ENCODE data around the gene SMKR1. TPM values are rescaled to one million over a fixed set of nuclear protein-coding genes. Genes with fewer than 3 reads are reported as not detected.

Gene SMKR1
- total RNA-seq, 3 donors from 2014 or later, result not detected

- no peaks in the 10 kb centered on the region for H3K36me3 ChIP-seq
- DNase-seq (ENCODE audit: low spot score in 2 of 2), result no peak
- no peaks in the 10 kb centered on the region for H3K4me1 ChIP-seq
- no peaks in the 10 kb centered on the region for H3K27me3 ChIP-seq
- TF ChIP-seq POLR2AphosphoS5 (IDR thresholded peaks at IDR 0.05), result no peak
- TF ChIP-seq POLR2A (IDR thresholded peaks at IDR 0.05), result no peak
- TF ChIP-seq, protein P1, sequence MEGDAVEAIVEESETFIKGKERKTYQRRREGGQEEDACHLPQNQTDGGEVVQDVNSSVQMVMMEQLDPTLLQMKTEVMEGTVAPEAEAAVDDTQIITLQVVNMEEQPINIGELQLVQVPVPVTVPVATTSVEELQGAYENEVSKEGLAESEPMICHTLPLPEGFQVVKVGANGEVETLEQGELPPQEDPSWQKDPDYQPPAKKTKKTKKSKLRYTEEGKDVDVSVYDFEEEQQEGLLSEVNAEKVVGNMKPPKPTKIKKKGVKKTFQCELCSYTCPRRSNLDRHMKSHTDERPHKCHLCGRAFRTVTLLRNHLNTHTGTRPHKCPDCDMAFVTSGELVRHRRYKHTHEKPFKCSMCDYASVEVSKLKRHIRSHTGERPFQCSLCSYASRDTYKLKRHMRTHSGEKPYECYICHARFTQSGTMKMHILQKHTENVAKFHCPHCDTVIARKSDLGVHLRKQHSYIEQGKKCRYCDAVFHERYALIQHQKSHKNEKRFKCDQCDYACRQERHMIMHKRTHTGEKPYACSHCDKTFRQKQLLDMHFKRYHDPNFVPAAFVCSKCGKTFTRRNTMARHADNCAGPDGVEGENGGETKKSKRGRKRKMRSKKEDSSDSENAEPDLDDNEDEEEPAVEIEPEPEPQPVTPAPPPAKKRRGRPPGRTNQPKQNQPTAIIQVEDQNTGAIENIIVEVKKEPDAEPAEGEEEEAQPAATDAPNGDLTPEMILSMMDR (IDR thresholded peaks at IDR 0.05), result no peak
- H3K9me3 ChIP-seq, result no peaks in the 10 kb centered on the region
- H3K4me3 ChIP-seq, result no peak overlapping the region
- intact Hi-C loops (cut with DNase I; ENCODE audit: low total_unique reads), result no loop called here
- no peak overlapping the region for H3K27ac ChIP-seq
Measured at GRCh38 chr7:129561677-129562359, 59.5 kb downstream of the SMKR1 start.

Other genes starting within 250 kb of the SMKR1 start
- 1 to 10 TPM in 2 of 3 donors, under 1 TPM in 1; under 0.01 to 1.9 (median 1.8) TPM for gene STRIP2, start 68.1 kb upstream of the SMKR1 start, total RNA-seq
- gene NRF1, start 109.2 kb downstream of the SMKR1 start, total RNA-seq, result 10 to 100 TPM; 24.5 to 29.2 (median 27.2) TPM